Measurements from ENCODE around the gene ARHGAP5.

The ARHGAP5 gene

GRCh38 chr14:32085182-32085844 is 8.2 kb downstream of the ARHGAP5 start:
- Mint-ChIP-seq H3K36me3 (no peaks in the 10 kb centered on the region), H3K4me3 (no peak overlapping the region), H3K9me3 (no peaks in the 10 kb centered on the region), H3K27ac (no peak overlapping the region), H3K27me3 (no peaks in the 10 kb centered on the region), H3K4me1 (peaks cover 58% of the 10 kb centered on the region)

- Mint-ChIP-seq H3K4me3 (no peak overlapping the region), H3K27me3 (no peaks in the 10 kb centered on the region), H3K4me1 (peaks cover 52% of the 10 kb centered on the region), H3K27ac (no peak overlapping the region), H3K36me3 (peaks cover 6% of the 10 kb centered on the region), H3K9me3 (no peaks in the 10 kb centered on the region)
Measured at GRCh38 chr14:32085845-32086383, 8.8 kb downstream of the ARHGAP5 start.

DNA sequence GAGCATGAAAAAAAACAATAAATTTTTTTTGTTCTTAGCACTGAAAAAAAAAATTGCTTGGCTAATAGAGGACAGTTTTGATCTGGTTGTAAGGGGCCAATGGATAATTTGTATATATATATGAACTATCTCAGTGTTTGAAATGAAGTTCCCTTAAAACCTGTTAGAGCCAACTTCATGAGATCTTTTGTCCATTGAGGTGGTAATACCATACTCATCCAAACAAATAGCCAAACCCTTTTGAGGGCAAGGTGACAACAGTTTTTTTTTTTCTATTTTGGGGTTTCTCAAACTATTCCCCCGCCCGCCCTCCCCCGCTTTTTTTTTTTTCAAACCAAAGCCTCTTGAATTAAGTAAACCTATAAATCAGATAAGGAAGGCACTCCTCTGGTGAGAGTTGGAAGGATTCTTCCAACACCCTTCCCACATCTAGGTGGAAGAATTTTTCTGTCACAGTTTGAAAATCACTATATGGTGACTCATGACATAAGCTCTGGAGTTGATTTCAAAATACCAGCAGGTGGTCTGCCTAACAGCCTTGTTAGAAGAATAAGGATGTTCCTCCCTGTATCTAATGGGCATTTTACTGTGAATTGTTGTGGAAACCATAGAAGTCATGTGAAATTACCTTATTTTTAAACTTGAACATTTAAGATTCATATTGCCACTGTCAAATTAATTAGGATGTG is 10.2 kb downstream of the ARHGAP5 start:
- Mint-ChIP-seq H3K4me1 (peaks cover 47% of the 10 kb centered on the region), H3K27ac (no peak overlapping the region), H3K4me3 (no peak overlapping the region), H3K36me3 (peaks cover 15% of the 10 kb centered on the region), H3K27me3 (no peaks in the 10 kb centered on the region), H3K9me3 (no peaks in the 10 kb centered on the region)

- Mint-ChIP-seq H3K9me3 (no peaks in the 10 kb centered on the region), H3K27ac (no peak overlapping the region), H3K4me1 (peaks cover 43% of the 10 kb centered on the region), H3K4me3 (no peak overlapping the region), H3K36me3 (peaks cover 21% of the 10 kb centered on the region), H3K27me3 (no peaks in the 10 kb centered on the region)
Measured at GRCh38 chr14:32087907-32088306, 10.8 kb downstream of the ARHGAP5 start.

DNA sequence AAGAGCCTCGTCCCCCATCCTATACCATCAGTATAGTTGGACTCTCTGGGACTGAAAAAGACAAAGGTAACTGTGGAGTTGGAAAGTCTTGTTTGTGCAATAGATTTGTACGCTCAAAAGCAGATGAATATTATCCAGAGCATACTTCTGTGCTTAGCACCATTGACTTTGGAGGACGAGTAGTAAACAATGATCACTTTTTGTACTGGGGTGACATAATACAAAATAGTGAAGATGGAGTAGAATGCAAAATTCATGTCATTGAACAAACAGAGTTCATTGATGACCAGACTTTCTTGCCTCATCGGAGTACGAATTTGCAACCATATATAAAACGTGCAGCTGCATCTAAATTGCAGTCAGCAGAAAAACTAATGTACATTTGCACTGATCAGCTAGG is 13.6 kb downstream of the ARHGAP5 start:
- no peaks in the 10 kb centered on the region for H3K27me3 Mint-ChIP-seq
- no peak overlapping the region for H3K4me3 Mint-ChIP-seq
- H3K36me3 Mint-ChIP-seq: peaks cover 27% of the 10 kb centered on the region
- peaks cover 37% of the 10 kb centered on the region for H3K4me1 Mint-ChIP-seq
- no peak overlapping the region for H3K27ac Mint-ChIP-seq
- no peaks in the 10 kb centered on the region for H3K9me3 Mint-ChIP-seq

DNA sequence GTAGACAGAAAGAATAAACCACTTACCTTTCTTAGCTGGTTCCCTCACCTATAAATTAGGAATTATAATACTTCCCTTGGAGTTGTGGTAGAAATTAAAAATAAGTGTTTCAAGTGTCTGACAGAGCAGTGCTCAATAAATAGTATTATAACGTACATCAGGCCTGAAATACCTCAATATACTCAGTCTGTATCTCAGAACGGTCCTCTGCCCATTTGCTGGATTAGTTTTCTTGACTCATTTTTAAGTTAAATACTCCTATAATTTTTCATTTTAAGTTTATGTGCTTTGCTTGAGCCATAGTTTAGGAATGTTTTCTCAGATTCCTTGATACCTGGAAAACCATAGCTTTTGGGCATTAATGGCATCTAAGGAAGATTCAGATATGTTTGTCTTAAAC is 22.4 kb downstream of the ARHGAP5 start:
- Mint-ChIP-seq H3K27me3 (no peaks in the 10 kb centered on the region), H3K9me3 (no peaks in the 10 kb centered on the region), H3K27ac (no peak overlapping the region), H3K36me3 (peaks cover 5% of the 10 kb centered on the region), H3K4me1 (peaks cover 72% of the 10 kb centered on the region), H3K4me3 (no peak overlapping the region)

DNA sequence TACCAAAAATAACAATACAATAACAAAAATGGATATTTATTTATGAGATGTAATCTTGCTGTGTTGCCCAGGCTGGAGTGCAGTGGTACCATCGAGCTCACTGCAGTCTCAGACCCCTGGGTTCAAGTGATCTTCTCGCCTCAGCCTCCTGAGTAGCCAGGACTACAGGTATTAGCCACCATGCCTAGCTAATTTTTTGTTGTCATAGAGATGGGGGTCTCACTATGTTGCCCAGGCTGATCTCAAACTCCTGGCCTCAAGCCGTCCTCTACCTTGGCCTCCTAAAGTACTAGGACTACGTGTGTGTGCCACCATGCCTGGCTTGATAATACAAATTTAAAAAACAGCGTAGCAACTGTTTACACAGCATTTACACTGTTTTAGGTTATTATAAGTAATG is 23.1 kb downstream of the ARHGAP5 start:
- H3K4me1 Mint-ChIP-seq: peaks cover 77% of the 10 kb centered on the region
- no peaks in the 10 kb centered on the region for H3K27me3 Mint-ChIP-seq
- H3K36me3 Mint-ChIP-seq: peaks cover 5% of the 10 kb centered on the region
- no peak overlapping the region for H3K4me3 Mint-ChIP-seq
- peak overlapping the region; percentile 41 for H3K27ac Mint-ChIP-seq
- H3K9me3 Mint-ChIP-seq: no peaks in the 10 kb centered on the region

- Mint-ChIP-seq H3K4me3 (peak overlapping the region; percentile 24), H3K27me3 (no peaks in the 10 kb centered on the region), H3K27ac (peak overlapping the region; percentile 80), H3K9me3 (no peaks in the 10 kb centered on the region), H3K4me1 (peaks cover 72% of the 10 kb centered on the region), H3K36me3 (peaks cover 4% of the 10 kb centered on the region)
Measured at GRCh38 chr14:32102152-32102787, 25.2 kb downstream of the ARHGAP5 start.

GRCh38 chr14:32102968-32103367 is 25.9 kb downstream of the ARHGAP5 start:
- Mint-ChIP-seq H3K9me3 (no peaks in the 10 kb centered on the region), H3K27ac (peak overlapping the region; percentile 57), H3K4me3 (no peak overlapping the region), H3K4me1 (peaks cover 65% of the 10 kb centered on the region), H3K36me3 (peaks cover 3% of the 10 kb centered on the region), H3K27me3 (no peaks in the 10 kb centered on the region)

- H3K4me1 Mint-ChIP-seq: peaks cover 55% of the 10 kb centered on the region
- no peak overlapping the region for H3K27ac Mint-ChIP-seq
Measured at GRCh38 chr14:32104308-32104707, 27.2 kb downstream of the ARHGAP5 start.

DNA sequence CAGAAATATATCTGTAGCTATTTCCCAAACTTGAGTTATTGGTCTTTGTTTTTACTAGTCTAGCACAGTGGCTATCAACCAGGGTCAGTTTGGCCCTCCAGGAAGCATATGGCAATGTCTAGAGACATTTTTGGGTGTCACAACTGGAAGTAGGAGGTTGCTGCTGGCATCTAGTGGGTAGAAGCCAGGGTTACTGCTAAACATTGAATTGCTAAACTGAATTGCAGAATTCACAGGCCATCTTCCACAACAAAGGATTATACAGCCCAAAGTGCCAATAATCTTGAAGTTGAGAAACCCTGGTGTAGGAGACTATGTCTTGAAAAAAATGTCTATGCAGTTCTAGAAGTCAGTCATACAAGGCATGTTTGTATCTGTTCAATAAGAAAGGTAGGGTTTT is 27.7 kb downstream of the ARHGAP5 start:
- Mint-ChIP-seq H3K27ac (no peak overlapping the region), H3K4me3 (no peak overlapping the region), H3K4me1 (peaks cover 57% of the 10 kb centered on the region), H3K27me3 (no peaks in the 10 kb centered on the region), H3K36me3 (peaks cover 4% of the 10 kb centered on the region), H3K9me3 (no peaks in the 10 kb centered on the region)

More at GRCh38 chr14:32104308-32104707, 27.2 kb downstream of the ARHGAP5 start:
- peaks cover 3% of the 10 kb centered on the region for H3K36me3 Mint-ChIP-seq
- no peaks in the 10 kb centered on the region for H3K9me3 Mint-ChIP-seq
- no peak overlapping the region for H3K4me3 Mint-ChIP-seq
- no peaks in the 10 kb centered on the region for H3K27me3 Mint-ChIP-seq

DNA sequence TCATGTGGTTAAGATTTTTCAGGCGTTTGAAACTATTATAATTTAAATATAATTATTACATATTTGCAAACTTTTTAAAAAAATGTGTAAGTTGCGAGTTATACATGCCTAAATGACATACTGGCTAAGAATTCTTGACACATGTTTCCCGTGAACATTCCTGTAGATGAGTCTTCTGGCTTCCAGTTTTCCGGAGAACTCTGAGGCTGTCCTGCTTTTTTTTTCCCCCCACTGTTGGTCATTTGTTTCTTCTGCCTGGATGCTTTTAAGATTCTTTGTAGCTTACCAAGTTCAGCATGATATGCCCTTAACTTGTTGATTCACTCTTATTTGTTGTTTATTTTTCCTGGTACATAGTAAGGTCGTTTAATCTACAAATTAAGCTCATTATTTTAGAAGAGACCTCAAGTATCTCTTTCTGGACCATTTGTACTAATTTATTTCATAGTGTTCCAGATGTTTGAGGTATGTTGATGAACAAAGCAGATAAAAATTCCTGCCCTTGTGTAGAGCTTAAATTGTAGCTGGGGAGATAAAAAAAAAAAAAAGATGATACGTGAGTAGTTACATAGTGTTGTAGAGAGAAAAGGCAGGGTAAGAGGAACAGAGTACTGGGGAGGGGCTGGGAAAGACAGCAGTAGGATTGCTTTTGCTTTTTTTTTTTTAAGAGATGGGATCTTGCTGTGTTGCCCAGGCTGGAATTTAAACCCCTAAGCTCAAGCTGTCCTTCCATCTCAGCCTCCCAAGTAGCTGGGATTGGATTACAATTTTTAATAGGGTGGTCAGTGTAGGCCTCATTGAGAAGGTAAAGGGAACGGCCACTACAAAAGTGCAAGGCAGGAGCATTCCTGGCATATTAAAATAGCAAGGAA is 32.8 kb downstream of the ARHGAP5 start:
- H3K36me3 Mint-ChIP-seq: peaks cover 8% of the 10 kb centered on the region
- peaks cover 25% of the 10 kb centered on the region for H3K4me1 Mint-ChIP-seq
- H3K4me3 Mint-ChIP-seq: no peak overlapping the region
- no peaks in the 10 kb centered on the region for H3K9me3 Mint-ChIP-seq
- H3K27me3 Mint-ChIP-seq: no peaks in the 10 kb centered on the region
- no peak overlapping the region for H3K27ac Mint-ChIP-seq

- H3K36me3 Mint-ChIP-seq: peaks cover 7% of the 10 kb centered on the region
- no peaks in the 10 kb centered on the region for H3K27me3 Mint-ChIP-seq
- peaks cover 21% of the 10 kb centered on the region for H3K4me1 Mint-ChIP-seq
- H3K4me3 Mint-ChIP-seq: no peak overlapping the region
- no peak overlapping the region for H3K27ac Mint-ChIP-seq
- H3K9me3 Mint-ChIP-seq: no peaks in the 10 kb centered on the region
Measured at GRCh38 chr14:32110548-32110896, 33.4 kb downstream of the ARHGAP5 start.

GRCh38 chr14:32121536-32121935 is 44.4 kb downstream of the ARHGAP5 start:
- H3K9me3 Mint-ChIP-seq: peaks cover 4% of the 10 kb centered on the region
- no peak overlapping the region for H3K27ac Mint-ChIP-seq
- H3K4me1 Mint-ChIP-seq: peaks cover 42% of the 10 kb centered on the region
- peaks cover 36% of the 10 kb centered on the region for H3K36me3 Mint-ChIP-seq
- H3K27me3 Mint-ChIP-seq: no peaks in the 10 kb centered on the region
- no peak overlapping the region for H3K4me3 Mint-ChIP-seq

GRCh38 chr14:32121948-32122347 is 44.8 kb downstream of the ARHGAP5 start:
- H3K9me3 Mint-ChIP-seq: peaks cover 6% of the 10 kb centered on the region
- peaks cover 35% of the 10 kb centered on the region for H3K36me3 Mint-ChIP-seq
- peaks cover 44% of the 10 kb centered on the region for H3K4me1 Mint-ChIP-seq
- no peak overlapping the region for H3K27ac Mint-ChIP-seq
- H3K4me3 Mint-ChIP-seq: no peak overlapping the region
- H3K27me3 Mint-ChIP-seq: no peaks in the 10 kb centered on the region
